ENCODE data around the gene UEVLD.

- TF ChIP-seq YY1 (IDR thresholded peaks at IDR 0.05; ENCODE audit: insufficient read depth, insufficient read length) = no peak
- no peak for TF ChIP-seq ZNF274 (IDR thresholded peaks at IDR 0.05; ENCODE audit: low read depth, low read length)
- TF ChIP-seq SUZ12 (IDR thresholded peaks at IDR 0.05; ENCODE audit: extremely low read depth, insufficient read depth, insufficient read length) = no peak
Measured at GRCh38 chr11:18581825-18582224, 6.7 kb downstream of the UEVLD start.

Data from NT2/D1 (cell line).